Gastroesophageal sphincter (tissue), 3 donors: ENCODE results near the gene C1orf198.

Experiments used
- POLR2A ChIP-seq, 2 donors: fragments of 450-650 bp; IDR thresholded peaks; one replicate each; pipeline ENCODE4 v1.6.1; 2017; ENCODE audit warnings: antibody characterized with exemption in 2 of 2, mild to moderate bottlenecking in 2 of 2, moderate library complexity in 1 of 2
- POLR2AphosphoS5 ChIP-seq: sonication (generic); formaldehyde crosslinking; IDR thresholded peaks from one replicate; pipeline ENCODE4 v1.6.1; 2017; ENCODE audit warnings: antibody characterized with exemption
- TF ChIP-seq, protein P1 (sequence below), 4 experiments: fragments of 200-600 bp in 2 of 4; fragments of 450-650 bp in 2 of 4; sonication (generic) in 1 of 4; IDR thresholded peaks; one replicate each; pipeline ENCODE4 v1.5.1; 2017 to 2019; ENCODE audit warnings: antibody characterized with exemption in 4 of 4, mild to moderate bottlenecking in 2 of 4, moderate library complexity in 2 of 4

DNA sequence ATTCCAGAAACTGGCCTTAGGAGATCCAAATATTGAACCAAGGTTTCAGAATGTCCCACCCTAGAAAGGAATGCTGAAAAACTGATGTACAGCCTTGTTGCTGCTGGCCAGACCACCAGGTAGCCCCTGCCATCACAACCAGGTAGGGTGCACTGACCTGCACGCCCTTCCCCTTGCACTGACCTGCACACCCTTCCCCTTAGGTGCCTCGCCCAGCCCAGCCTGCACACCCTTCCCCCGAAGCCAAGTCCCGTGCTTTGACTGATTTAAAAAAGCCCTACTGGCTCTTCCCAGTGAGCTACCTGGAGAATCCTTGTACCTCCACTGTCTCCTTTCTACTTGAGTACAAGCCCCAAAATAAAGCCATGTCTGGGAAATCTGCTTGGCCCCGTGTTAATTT is 26.3 kb upstream of the C1orf198 start:
- TF ChIP-seq, protein P1, sequence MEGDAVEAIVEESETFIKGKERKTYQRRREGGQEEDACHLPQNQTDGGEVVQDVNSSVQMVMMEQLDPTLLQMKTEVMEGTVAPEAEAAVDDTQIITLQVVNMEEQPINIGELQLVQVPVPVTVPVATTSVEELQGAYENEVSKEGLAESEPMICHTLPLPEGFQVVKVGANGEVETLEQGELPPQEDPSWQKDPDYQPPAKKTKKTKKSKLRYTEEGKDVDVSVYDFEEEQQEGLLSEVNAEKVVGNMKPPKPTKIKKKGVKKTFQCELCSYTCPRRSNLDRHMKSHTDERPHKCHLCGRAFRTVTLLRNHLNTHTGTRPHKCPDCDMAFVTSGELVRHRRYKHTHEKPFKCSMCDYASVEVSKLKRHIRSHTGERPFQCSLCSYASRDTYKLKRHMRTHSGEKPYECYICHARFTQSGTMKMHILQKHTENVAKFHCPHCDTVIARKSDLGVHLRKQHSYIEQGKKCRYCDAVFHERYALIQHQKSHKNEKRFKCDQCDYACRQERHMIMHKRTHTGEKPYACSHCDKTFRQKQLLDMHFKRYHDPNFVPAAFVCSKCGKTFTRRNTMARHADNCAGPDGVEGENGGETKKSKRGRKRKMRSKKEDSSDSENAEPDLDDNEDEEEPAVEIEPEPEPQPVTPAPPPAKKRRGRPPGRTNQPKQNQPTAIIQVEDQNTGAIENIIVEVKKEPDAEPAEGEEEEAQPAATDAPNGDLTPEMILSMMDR (IDR thresholded peaks at IDR 0.05): no peak
- TF ChIP-seq POLR2A (IDR thresholded peaks at IDR 0.05): no peak
- TF ChIP-seq POLR2AphosphoS5: no peak
